Right lobe of liver (tissue), 6 donors: Measurements from ENCODE around the gene SLC11A2. TPM values are rescaled to one million over a fixed set of nuclear protein-coding genes. Genes with fewer than 3 reads are reported as not detected.

Source experiments
- ATAC-seq, 4 donors: fragments of 200-7000 bp; cut with Tn5 transposase; one replicate each; pipeline ENCODE4 v1.9.1; 2020; ENCODE audit warnings: mild to moderate bottlenecking in 4 of 4, moderate library complexity in 4 of 4
- DNase-seq, 3 donors: peaks; one replicate each; pipeline ENCODE4 v3.0.0-alpha.2; 2020
- H3K27ac ChIP-seq, 3 donors: fragments of 200-600 bp; one replicate each; pipeline ENCODE4 v1.8.0; 2022
- H3K27me3 ChIP-seq, 2 donors: fragments of 200-600 bp; one replicate each; pipeline ENCODE4 v1.8.0; 2022
- H3K36me3 ChIP-seq, 4 donors: fragments of 200-600 bp; sonication (generic) in 1 of 4; one replicate each; pipeline versions ENCODE4 v1.5.1 to v1.8.0; 2017 to 2022; ENCODE audit warnings: control low read depth in 1 of 4
- H3K4me1 ChIP-seq, 4 donors: fragments of 200-600 bp; sonication (generic) in 1 of 4; one replicate each; pipeline versions ENCODE4 v1.5.1 to v1.8.0; 2017 to 2022; ENCODE audit warnings: control low read depth in 1 of 4
- H3K4me3 ChIP-seq, 3 donors: fragments of 200-600 bp; one replicate each; pipeline ENCODE4 v1.8.0; 2022
- H3K9me3 ChIP-seq, 4 donors: fragments of 200-600 bp; sonication (generic) in 1 of 4; one replicate each; pipeline versions ENCODE4 v1.5.1 to v1.8.0; 2017 to 2022; ENCODE audit warnings: control low read depth in 1 of 4
- CTCF ChIP-seq, 4 donors: fragments of 200-600 bp in 3 of 4; fragments of 450-650 bp in 1 of 4; IDR thresholded peaks; one replicate each; pipeline versions ENCODE4 v1.5.1 to v1.8.0; 2016 to 2022; ENCODE audit warnings: antibody characterized with exemption in 4 of 4, mild to moderate bottlenecking in 2 of 4
- POLR2A ChIP-seq: fragments of 450-650 bp; IDR thresholded peaks from one replicate; pipeline ENCODE4 v1.6.1; 2017; ENCODE audit warnings: antibody characterized with exemption, mild to moderate bottlenecking
- WGBS: methylation state at CpG from one replicate; pipeline ENCODE4 v1.1.6; 2018; ENCODE audit warnings: low coverage, low lambda C conversion rate; ENCODE audit not compliant: insufficient coverage; ENCODE audit errors: missing lambda C conversion rate; 5-methylcytosine and 5-hydroxymethylcytosine counted together
- intact Hi-C, 2 donors: fragments of 100-400 bp; cut with DNase I; formaldehyde crosslinking; loops; one replicate each; pipeline versions ENCODE4 v1.11.2 to v1.14.1; 2022
- total RNA-seq, 6 experiments: library from RNA; depleted of rRNA in 2 of 6; stranded (reverse); fragments of >200 nt in 2 of 6; fragmentation: NEBNext Ultra II Directional in 3 of 6; extraction: Animal tissue kit (Norgen Biotek cat#: 25700) in 3 of 6; gene quantifications; one replicate each; pipeline versions ENCODE4 v1.1.0 to v1.2.4, GENCODE V29; 2016 to 2023
- donor health status: DM: no; HTN: yes; CAD: no.
- donor health status: DM: no; HTN: no; CAD: no.
- donor health status: DM: no; HTN: no; CAD: no.
- donor health status: DM: no; HTN: yes; CAD: no.
- donor health status: DM: no; HTN: yes; CAD: no.

The SLC11A2 gene
- total RNA-seq, 6 experiments from 2014 or later: 27.8 to 51.6 (median 34.2) TPM

GRCh38 chr12:51033457-51034089, 7.4 kb upstream of the SLC11A2 start:
- H3K4me1 ChIP-seq: no peaks in the 10 kb centered on the region
- WGBS: 100% methylated on average over 1 of the region's 4 CpGs
- no peaks in the 10 kb centered on the region for H3K36me3 ChIP-seq
- TF ChIP-seq POLR2A (no peak), CTCF (IDR thresholded peaks at IDR 0.05) (no peak)
- no peaks in the 10 kb centered on the region for H3K27me3 ChIP-seq
- no peak for ATAC-seq
- no peak for DNase-seq
- no peak overlapping the region for H3K27ac ChIP-seq
- no peaks in the 10 kb centered on the region for H3K9me3 ChIP-seq
- no peak overlapping the region for H3K4me3 ChIP-seq
- intact Hi-C loops: no loop called here

GRCh38 chr12:51033048-51033447, 6.9 kb upstream of the SLC11A2 start:
- intact Hi-C loops: no loop called here
- Histone ChIP-seq H3K27ac (no peak overlapping the region), H3K36me3 (no peaks in the 10 kb centered on the region), H3K9me3 (no peaks in the 10 kb centered on the region), H3K27me3 (no peaks in the 10 kb centered on the region), H3K4me1 (no peaks in the 10 kb centered on the region), H3K4me3 (no peak overlapping the region)
- ATAC-seq (no peak), DNase-seq (no peak)
- TF ChIP-seq POLR2A: no peak
- TF ChIP-seq CTCF (IDR thresholded peaks at IDR 0.05): no peak
- 83% methylated on average over 2 of the region's 2 CpGs for WGBS

- Histone ChIP-seq H3K27me3 (no peaks in the 10 kb centered on the region), H3K4me1 (peaks cover 0 to 6% (median 2%) of the 10 kb centered on the region in 4 donors), H3K9me3 (no peaks in the 10 kb centered on the region), H3K36me3 (no peaks in the 10 kb centered on the region), H3K4me3 (no peak overlapping the region), H3K27ac (no peak overlapping the region)
- TF ChIP-seq CTCF (IDR thresholded peaks at IDR 0.05) (no peak), POLR2A (no peak)
- WGBS: 42% methylated on average over 5 of the region's 5 CpGs
- intact Hi-C loops: no loop called here
- ATAC-seq (no peak), DNase-seq (no peak)
Observed at GRCh38 chr12:51028813-51029150, 2.6 kb upstream of the SLC11A2 start.

GRCh38 chr12:51028126-51028812, 2.1 kb upstream of the SLC11A2 start:
- no peak overlapping the region for H3K4me3 ChIP-seq
- H3K9me3 ChIP-seq: no peaks in the 10 kb centered on the region
- no peak for TF ChIP-seq POLR2A
- peak; percentile 25 to 47 (median 38) for TF ChIP-seq CTCF (IDR thresholded peaks at IDR 0.05)
- no peak overlapping the region for H3K27ac ChIP-seq
- ATAC-seq (peak in 1 of 4 donors; percentile 4), DNase-seq (no peak)
- WGBS: 14% methylated on average over 6 of the region's 9 CpGs
- intact Hi-C loops: no loop called here
- no peaks in the 10 kb centered on the region for H3K27me3 ChIP-seq
- H3K36me3 ChIP-seq: no peaks in the 10 kb centered on the region
- peaks cover 0 to 11% (median 5%) of the 10 kb centered on the region in 4 donors for H3K4me1 ChIP-seq
